IMR-90 (cell line): Measurements from ENCODE around the gene RAP1GAP2. TPM values are rescaled to one million over a fixed set of nuclear protein-coding genes. Genes with fewer than 3 reads are reported as not detected.

Experiments used
- ATAC-seq: fragments of 200-7000 bp; cut with Tn5 transposase; 2 replicates; pipeline ENCODE4 v1.9.1; 2020; ENCODE audit warnings: low read depth, mild to moderate bottlenecking, moderate library complexity
- BruUV-seq: library from RNA; stranded (reverse); fragments of 400-500 nt; replicated peaks from 2 replicates; lab custom pipeline; 2021; lab: Mats Ljungman, UMichigan
- CTCF ChIA-PET: fragments of 300-600 bp; formaldehyde crosslinking; extraction: SDS; loops from one replicate; lab custom pipeline; 2021; ENCODE audit warnings: antibody characterized with exemption; lab: Yijun Ruan, JAX
- POLR2A ChIA-PET: fragments of 300-600 bp; sonication (Branson Sonifier 250); formaldehyde crosslinking; loops from one replicate; lab custom pipeline; 2022; ENCODE audit warnings: antibody characterized with exemption; ENCODE audit not compliant: unreplicated experiment; lab: Charles Lee
- DNase-seq: peaks from one replicate; pipeline ENCODE4 v3.0.0; 2013
- H2AFZ ChIP-seq: replicated peaks from 2 replicates; pipeline ENCODE3; 2013; ENCODE audit warnings: low read length, mild to moderate bottlenecking; ENCODE audit not compliant: poor library complexity
- H2AK5ac ChIP-seq: 2 replicates; pipeline ENCODE4 v1.6.1; 2013; ENCODE audit warnings: low read depth, low read length, inconsistent platforms
- H2AK9ac ChIP-seq: replicated peaks from 2 replicates; pipeline ENCODE3; 2013; ENCODE audit warnings: mild to moderate bottlenecking, low read depth, low read length, moderate library complexity; ENCODE audit not compliant: poor library complexity
- H2BK120ac ChIP-seq: 2 replicates; pipeline ENCODE4 v1.6.1; 2013; ENCODE audit warnings: low read depth, low read length, inconsistent platforms
- H2BK15ac ChIP-seq: 3 replicates; pipeline ENCODE4 v1.6.1; 2013; ENCODE audit warnings: low read depth, low read length, inconsistent platforms
- H2BK20ac ChIP-seq: 2 replicates; pipeline ENCODE4 v1.6.1; 2013; ENCODE audit warnings: low read depth, mild to moderate bottlenecking, inconsistent platforms, low read length, moderate library complexity
- H2BK5ac ChIP-seq: 2 replicates; pipeline ENCODE4 v1.6.1; 2013; ENCODE audit warnings: mild to moderate bottlenecking, low read depth, low read length, inconsistent platforms; ENCODE audit not compliant: poor library complexity, severe bottlenecking
- H3K14ac ChIP-seq: replicated peaks from 2 replicates; pipeline ENCODE4 v1.6.1; 2013; ENCODE audit warnings: low read depth, low read length, inconsistent platforms
- H3K18ac ChIP-seq: 2 replicates; pipeline ENCODE4 v1.6.1; 2013; ENCODE audit warnings: low read depth, low read length, control low read depth
- H3K23ac ChIP-seq: 2 replicates; pipeline ENCODE4 v1.6.1; 2013; ENCODE audit warnings: low read depth, low read length, inconsistent platforms
- H3K27ac ChIP-seq: 2 replicates; pipeline ENCODE4 v1.5.1; 2013; ENCODE audit warnings: mild to moderate bottlenecking, control low read depth, low read length; ENCODE audit not compliant: insufficient read depth
- H3K27me3 ChIP-seq: 2 replicates; pipeline ENCODE4 v1.6.1; 2013; ENCODE audit warnings: low read length; ENCODE audit not compliant: control insufficient read depth, insufficient read depth
- H3K36me3 ChIP-seq: 2 replicates; pipeline ENCODE4 v1.6.1; 2013; ENCODE audit warnings: low read length, mixed read lengths; ENCODE audit not compliant: control insufficient read depth, insufficient read depth
- H3K4ac ChIP-seq: 2 replicates; pipeline ENCODE4 v1.6.1; 2013; ENCODE audit warnings: low read depth, low read length, inconsistent platforms
- H3K4me1 ChIP-seq: 2 replicates; pipeline ENCODE4 v1.6.1; 2013; ENCODE audit warnings: low read length, mixed read lengths; ENCODE audit not compliant: control insufficient read depth, insufficient read depth
- H3K4me2 ChIP-seq: 2 replicates; pipeline ENCODE4 v1.6.1; 2013; ENCODE audit warnings: low read depth, mild to moderate bottlenecking, control low read depth, low read length, moderate library complexity
- H3K4me3 ChIP-seq: 2 replicates; pipeline ENCODE4 v1.5.1; 2013; ENCODE audit warnings: low read depth, mild to moderate bottlenecking, control low read depth, low read length, moderate library complexity; ENCODE audit not compliant: insufficient read depth
- H3K56ac ChIP-seq: 2 replicates; pipeline ENCODE4 v1.6.1; 2013; ENCODE audit warnings: low read length, inconsistent platforms; ENCODE audit not compliant: insufficient read depth; ENCODE audit errors: extremely low read depth
- H3K79me1 ChIP-seq, 2 experiments: 2 replicates each; pipeline ENCODE4 v1.6.1; 2013; ENCODE audit warnings: low read length in 2 of 2, inconsistent platforms in 1 of 2, low read depth in 1 of 2
- H3K9ac ChIP-seq: 2 replicates; pipeline ENCODE4 v1.6.1; 2013; ENCODE audit warnings: low read depth, low read length, control low read depth
- H3K9me1 ChIP-seq: 2 replicates; pipeline ENCODE4 v1.6.1; 2013; ENCODE audit warnings: low read length, inconsistent platforms; ENCODE audit not compliant: insufficient read depth
- H3K9me3 ChIP-seq: 2 replicates; pipeline ENCODE4 v1.6.1; 2013; ENCODE audit warnings: low read length; ENCODE audit not compliant: control insufficient read depth, insufficient read depth
- H4K20me1 ChIP-seq: 2 replicates; pipeline ENCODE4 v1.6.1; 2013; ENCODE audit warnings: low read length, inconsistent platforms; ENCODE audit not compliant: insufficient read depth
- H4K5ac ChIP-seq: 2 replicates; pipeline ENCODE4 v1.6.1; 2013; ENCODE audit warnings: mild to moderate bottlenecking, low read depth, low read length, control low read depth
- H4K8ac ChIP-seq, 2 experiments: 2 replicates each; pipeline ENCODE4 v1.6.1; 2013; ENCODE audit warnings: low read depth in 2 of 2, low read length in 2 of 2, control low read depth in 1 of 2, inconsistent platforms in 1 of 2
- H4K91ac ChIP-seq: 2 replicates; pipeline ENCODE4 v1.6.1; 2013; ENCODE audit warnings: low read depth, low read length, inconsistent platforms; ENCODE audit not compliant: insufficient read depth
- BHLHE40 ChIP-seq: fragments of 150-350 bp; IDR thresholded peaks from 2 replicates; pipeline ENCODE4 v1.6.1; 2016; ENCODE audit warnings: mild to moderate bottlenecking, low read depth, low read length
- CEBPB ChIP-seq: IDR thresholded peaks from 2 replicates; pipeline ENCODE4 v1.6.1; 2012; ENCODE audit warnings: low read depth, low read length, improper control_type of control experiment
- CHD1 ChIP-seq: IDR thresholded peaks from 2 replicates; pipeline ENCODE4 v1.6.1; 2012; ENCODE audit warnings: low read depth, low read length, improper control_type of control experiment
- FOS ChIP-seq: fragments of 150-350 bp; IDR thresholded peaks from 2 replicates; pipeline ENCODE4 v1.6.1; 2016; ENCODE audit warnings: low read depth, low read length
- MAFK ChIP-seq: IDR thresholded peaks from 2 replicates; pipeline ENCODE4 v1.6.1; 2012; ENCODE audit warnings: low read depth, low read length, improper control_type of control experiment
- MAZ ChIP-seq: IDR thresholded peaks from 2 replicates; pipeline ENCODE4 v1.6.1; 2012; ENCODE audit warnings: low read depth, mild to moderate bottlenecking, low read length, improper control_type of control experiment, moderate library complexity, borderline replicate concordance
- MXI1 ChIP-seq: IDR thresholded peaks from 2 replicates; pipeline ENCODE4 v1.6.1; 2012; ENCODE audit warnings: low read depth, mild to moderate bottlenecking, low read length, moderate library complexity, borderline replicate concordance
- NFE2L2 ChIP-seq: fragments of 150-350 bp; IDR thresholded peaks from 2 replicates; pipeline ENCODE4 v1.6.1; 2016; ENCODE audit warnings: low read depth, mild to moderate bottlenecking, low read length
- POLR2A ChIP-seq: IDR thresholded peaks from 2 replicates; pipeline ENCODE4 v1.6.1; 2012; ENCODE audit warnings: mild to moderate bottlenecking, low read depth, low read length
- RAD21 ChIP-seq: IDR thresholded peaks from 2 replicates; pipeline ENCODE4 v1.6.1; 2012; ENCODE audit warnings: low read length, improper control_type of control experiment
- RCOR1 ChIP-seq: IDR thresholded peaks from 2 replicates; pipeline ENCODE4 v1.6.1; 2012; ENCODE audit warnings: mild to moderate bottlenecking, low read length, improper control_type of control experiment; ENCODE audit not compliant: insufficient replicate concordance
- RFX5 ChIP-seq: IDR thresholded peaks from 2 replicates; pipeline ENCODE4 v1.8.0; 2012; ENCODE audit warnings: low read depth, mild to moderate bottlenecking, low read length, moderate library complexity
- WGBS, 2 experiments: methylation state at CpG; one replicate each; pipeline versions ENCODE4 v1.1.5 to v1.1.7; 2013; ENCODE audit warnings: missing lambda C conversion rate in 2 of 2; ENCODE audit not compliant: insufficient read length in 1 of 2; ENCODE audit errors: extremely low coverage in 2 of 2; 5-methylcytosine and 5-hydroxymethylcytosine counted together
- dilution Hi-C: fragments of 300-500 bp; cut with HindIII; formaldehyde crosslinking; loops from one replicate; pipeline ENCODE4 v1.14.3; 2018; ENCODE audit warnings: low sequenced_read_pairs; ENCODE audit not compliant: unreplicated experiment
- in situ Hi-C: fragments of 300-500 bp; cut with MboI; formaldehyde crosslinking; loops from 3 replicates; pipeline ENCODE4 v1.14.3; 2019; ENCODE audit warnings: low sequenced_read_pairs, inconsistent platforms, mixed read lengths
- intact Hi-C: fragments of 100-400 bp; cut with micrococcal nuclease; formaldehyde crosslinking; loops from 2 replicates; pipeline ENCODE4 v1.10.0; 2022
- polyA plus RNA-seq, 3 experiments: library from polyadenylated mRNA; depleted of rRNA; stranded (reverse); fragments of >200 nt; gene quantifications; 2 replicates each; pipeline ENCODE4 v1.2.3, GENCODE V29; 2012; ENCODE audit warnings: low replicate concordance in 1 of 3
- total RNA-seq: library from RNA; depleted of rRNA; stranded (reverse); fragments of >200 nt; gene quantifications from 2 replicates; pipeline ENCODE4 v1.2.3, GENCODE V29; 2012
- TF ChIP-seq, protein P1 (sequence below): fragments of 150-350 bp; IDR thresholded peaks from 2 replicates; pipeline ENCODE4 v1.6.1; 2017; ENCODE audit warnings: mild to moderate bottlenecking, antibody characterized with exemption, low read length, low read depth
- TF ChIP-seq, protein P2 (sequence below): fragments of 150-350 bp; IDR thresholded peaks from 2 replicates; pipeline ENCODE4 v1.6.1; 2016; ENCODE audit warnings: low read depth, mild to moderate bottlenecking, low read length, moderate library complexity, borderline replicate concordance
- TF ChIP-seq, protein P3 (sequence below): conservative IDR thresholded peaks from 2 replicates; pipeline ENCODE4 v1.5.1; 2012; ENCODE audit warnings: mild to moderate bottlenecking, low read depth, low read length, improper control_type of control experiment

RAP1GAP2 gene
- total and polyA plus RNA-seq, 2 of the 4 experiments (the other 2 are of a cell fraction), result 5.7 to 7.5 TPM

DNA sequence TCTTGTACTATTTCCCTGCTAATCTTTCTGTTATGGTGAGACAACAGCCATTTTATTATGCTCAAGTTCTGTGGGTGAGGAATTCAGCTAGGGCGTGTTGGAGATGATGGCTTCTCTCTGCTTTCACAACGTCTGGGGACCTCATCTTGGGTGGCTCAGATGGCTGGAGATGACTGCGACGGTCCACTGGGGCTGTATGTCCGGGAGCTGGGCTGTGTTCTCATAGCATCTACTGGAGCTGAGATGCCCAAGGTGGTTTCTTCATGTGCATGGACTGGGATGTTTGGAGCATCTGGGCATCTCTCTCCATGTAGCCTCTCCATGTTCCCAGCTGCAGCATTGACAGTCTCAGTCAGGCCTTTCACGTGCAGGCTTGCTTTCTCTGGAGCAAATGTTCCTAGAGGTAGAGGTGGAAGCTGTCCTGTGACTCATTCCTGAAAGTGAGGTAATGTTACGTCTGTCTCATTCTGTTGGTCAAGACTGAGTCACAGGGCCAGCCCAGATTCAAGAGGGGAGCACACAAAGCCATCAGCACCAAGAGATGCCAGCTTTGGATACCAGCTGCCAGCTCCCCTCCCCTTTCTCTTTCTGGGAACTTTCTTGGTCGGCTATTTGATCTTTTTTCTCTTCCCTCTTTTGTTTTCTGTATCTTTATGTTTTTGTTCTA lies 96.2 kb downstream of the RAP1GAP2 start:
- H3K79me1 ChIP-seq, result peaks cover 4 to 6% of the 10 kb centered on the region in 2 experiments; a peak in 3 of 4 replicates
- H2BK5ac ChIP-seq, result no peak overlapping the region
- in situ Hi-C loops, result no loop called here
- H3K9me1 ChIP-seq, result 0 out of 2 replicates have a peak, but pooled peaks cover 4% of the 10 kb centered on the region
- no peak overlapping the region for H3K4me3 ChIP-seq
- no peak overlapping the region for H2BK120ac ChIP-seq
- no peak overlapping the region for H3K14ac ChIP-seq
- DNase-seq (peak; percentile 96), ATAC-seq (peak; percentile 93)
- H3K27ac ChIP-seq, result no peak overlapping the region
- H4K5ac ChIP-seq, result no peak overlapping the region
- H2BK15ac ChIP-seq, result no peak overlapping the region
- no peak overlapping the region for H2AK5ac ChIP-seq
- intact Hi-C loops, result no loop called here
- H3K36me3 ChIP-seq, result no peaks in the 10 kb centered on the region
- no peak overlapping the region for H3K4ac ChIP-seq
- ChIA-PET POLR2A (no interaction called here), CTCF (interaction anchor here (0.6 kb wide), 1 partner anchor 311 kb away, joined by 3 read pairs; no protein-coding TSS in a partner anchor)
- peaks cover 2% of the 10 kb centered on the region for H3K4me1 ChIP-seq
- H2BK20ac ChIP-seq, result no peak overlapping the region
- H3K9me3 ChIP-seq, result no peaks in the 10 kb centered on the region
- no peak overlapping the region for H3K4me2 ChIP-seq
- no peak overlapping the region for H4K91ac ChIP-seq
- WGBS, 2 experiments, result 17% methylated on average over 3 of the region's 8 CpGs; no CpG with 5 or more reads in 1 of the 2 experiments
- H3K23ac ChIP-seq, result no peak overlapping the region
- no TSS peak for BruUV-seq
- dilution Hi-C loops, result no loop called here
- H3K56ac ChIP-seq, result no peak overlapping the region
- H3K27me3 ChIP-seq, result no peaks in the 10 kb centered on the region
- no peak overlapping the region for H2AFZ ChIP-seq
- no peak overlapping the region for H3K18ac ChIP-seq
- no peak overlapping the region for H4K8ac ChIP-seq
- H3K9ac ChIP-seq, result no peak overlapping the region
- peak overlapping the region; percentile 42 for H2AK9ac ChIP-seq
- H4K20me1 ChIP-seq, result 0 out of 2 replicates have a peak, but pooled peaks cover 5% of the 10 kb centered on the region
- peak; percentile 74; the same call in 1 of the 2 replicates for TF ChIP-seq MXI1
- peak; percentile 82 for TF ChIP-seq FOS
- TF ChIP-seq RAD21, result no peak
- no peak for TF ChIP-seq RFX5
- no peak for TF ChIP-seq MAZ
- no peak for TF ChIP-seq CHD1
- TF ChIP-seq, protein P1, sequence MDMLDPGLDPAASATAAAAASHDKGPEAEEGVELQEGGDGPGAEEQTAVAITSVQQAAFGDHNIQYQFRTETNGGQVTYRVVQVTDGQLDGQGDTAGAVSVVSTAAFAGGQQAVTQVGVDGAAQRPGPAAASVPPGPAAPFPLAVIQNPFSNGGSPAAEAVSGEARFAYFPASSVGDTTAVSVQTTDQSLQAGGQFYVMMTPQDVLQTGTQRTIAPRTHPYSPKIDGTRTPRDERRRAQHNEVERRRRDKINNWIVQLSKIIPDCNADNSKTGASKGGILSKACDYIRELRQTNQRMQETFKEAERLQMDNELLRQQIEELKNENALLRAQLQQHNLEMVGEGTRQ, result no peak
- peak; percentile 80 for TF ChIP-seq CEBPB
- TF ChIP-seq POLR2A, result no peak
- TF ChIP-seq, protein P2, sequence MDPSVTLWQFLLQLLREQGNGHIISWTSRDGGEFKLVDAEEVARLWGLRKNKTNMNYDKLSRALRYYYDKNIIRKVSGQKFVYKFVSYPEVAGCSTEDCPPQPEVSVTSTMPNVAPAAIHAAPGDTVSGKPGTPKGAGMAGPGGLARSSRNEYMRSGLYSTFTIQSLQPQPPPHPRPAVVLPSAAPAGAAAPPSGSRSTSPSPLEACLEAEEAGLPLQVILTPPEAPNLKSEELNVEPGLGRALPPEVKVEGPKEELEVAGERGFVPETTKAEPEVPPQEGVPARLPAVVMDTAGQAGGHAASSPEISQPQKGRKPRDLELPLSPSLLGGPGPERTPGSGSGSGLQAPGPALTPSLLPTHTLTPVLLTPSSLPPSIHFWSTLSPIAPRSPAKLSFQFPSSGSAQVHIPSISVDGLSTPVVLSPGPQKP, result no peak
- no peak for TF ChIP-seq MAFK
- TF ChIP-seq RCOR1, result no peak
- TF ChIP-seq, protein P3, sequence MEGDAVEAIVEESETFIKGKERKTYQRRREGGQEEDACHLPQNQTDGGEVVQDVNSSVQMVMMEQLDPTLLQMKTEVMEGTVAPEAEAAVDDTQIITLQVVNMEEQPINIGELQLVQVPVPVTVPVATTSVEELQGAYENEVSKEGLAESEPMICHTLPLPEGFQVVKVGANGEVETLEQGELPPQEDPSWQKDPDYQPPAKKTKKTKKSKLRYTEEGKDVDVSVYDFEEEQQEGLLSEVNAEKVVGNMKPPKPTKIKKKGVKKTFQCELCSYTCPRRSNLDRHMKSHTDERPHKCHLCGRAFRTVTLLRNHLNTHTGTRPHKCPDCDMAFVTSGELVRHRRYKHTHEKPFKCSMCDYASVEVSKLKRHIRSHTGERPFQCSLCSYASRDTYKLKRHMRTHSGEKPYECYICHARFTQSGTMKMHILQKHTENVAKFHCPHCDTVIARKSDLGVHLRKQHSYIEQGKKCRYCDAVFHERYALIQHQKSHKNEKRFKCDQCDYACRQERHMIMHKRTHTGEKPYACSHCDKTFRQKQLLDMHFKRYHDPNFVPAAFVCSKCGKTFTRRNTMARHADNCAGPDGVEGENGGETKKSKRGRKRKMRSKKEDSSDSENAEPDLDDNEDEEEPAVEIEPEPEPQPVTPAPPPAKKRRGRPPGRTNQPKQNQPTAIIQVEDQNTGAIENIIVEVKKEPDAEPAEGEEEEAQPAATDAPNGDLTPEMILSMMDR, result no peak
- TF ChIP-seq BHLHE40, result peak; percentile 91
- TF ChIP-seq NFE2L2, result no peak
